Tongue (tissue), 3 donors: Measurements from ENCODE around the gene SLC66A1. TPM values are rescaled to one million over a fixed set of nuclear protein-coding genes. Genes with fewer than 3 reads are reported as not detected.

Experiments
- DNase-seq: peaks from one replicate; pipeline ENCODE4 v3.0.0-alpha.2; 2015
- small RNA-seq: library from RNA; depleted of rRNA; stranded (forward); fragments of <200 nt; gene quantifications from one replicate; pipeline ENCODE3, GENCODE V24; 2014; ENCODE audit warnings: low replicate concordance
- total RNA-seq: library from RNA; depleted of rRNA; stranded (reverse); fragments of >200 nt; gene quantifications from one replicate; pipeline ENCODE4 v1.2.3, GENCODE V29; 2014

The SLC66A1 gene
- total RNA-seq, 1 donor from 2014 or later, result 8.6 TPM

DNA sequence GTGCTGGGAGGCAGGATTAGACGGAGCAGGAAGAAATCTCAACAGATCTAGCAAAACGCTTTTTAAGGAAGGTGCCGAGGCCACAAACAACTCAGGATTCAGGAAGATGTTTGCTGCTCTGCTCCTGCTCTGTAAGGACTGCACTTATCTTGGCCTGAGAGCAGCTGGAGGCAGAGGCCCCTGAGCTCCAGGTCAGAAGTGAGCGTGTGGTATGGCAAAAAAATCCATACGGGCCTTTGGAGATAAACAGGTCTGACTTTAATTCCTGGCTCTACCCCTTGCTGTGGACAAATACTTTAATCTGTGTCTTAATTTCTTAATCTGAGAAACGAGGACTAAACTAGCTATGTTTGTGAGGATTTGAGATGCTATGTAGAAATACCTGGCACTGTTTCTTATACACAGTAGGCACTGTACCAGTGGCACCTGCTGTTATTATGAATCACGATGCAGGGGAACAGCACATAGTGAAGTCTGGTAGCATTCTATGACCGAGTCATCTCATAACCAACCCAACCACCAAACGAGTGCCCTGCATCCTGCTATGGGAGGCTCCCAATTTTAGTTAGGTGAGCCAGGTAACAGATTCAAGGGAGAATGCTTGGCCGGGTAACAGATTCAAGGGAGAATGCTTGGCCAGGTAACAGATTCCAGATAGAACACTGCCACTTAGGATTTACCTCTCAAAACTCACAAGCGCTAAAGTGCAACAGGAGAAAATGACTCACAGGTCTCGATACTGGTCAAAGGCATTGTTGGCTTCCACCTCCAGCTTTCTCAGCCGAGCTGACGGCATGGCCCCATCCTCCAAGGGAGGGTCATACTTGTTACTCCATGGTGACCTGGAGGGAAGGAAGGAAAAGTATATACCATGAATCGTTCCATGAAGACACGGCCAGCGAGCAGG, 65.9 kb downstream of the SLC66A1 start:
- DNase-seq, result no peak

Small RNA genes lying within 50 kb of the gene (small RNA-seq; reads per million reads assigned to genes)
- not detected for gene RNU6-1099P

Other genes starting within 250 kb of the SLC66A1 start
- 87.6 TPM for gene UBR4, start 102.1 kb upstream of the SLC66A1 start, total RNA-seq
- 38.2 TPM for gene EMC1, start 60.8 kb upstream of the SLC66A1 start, total RNA-seq
- gene MRTO4, start 60.5 kb upstream of the SLC66A1 start, total RNA-seq, result 16.1 TPM
- 1.3 TPM for gene AKR7A3, start 23.6 kb upstream of the SLC66A1 start, total RNA-seq
- 61.6 TPM for gene AKR7A2, start 182 bp upstream of the SLC66A1 start, total RNA-seq
- gene CAPZB, start 173.2 kb downstream of the SLC66A1 start, total RNA-seq, result 140 TPM